ENCODE results near the gene SLC12A9. TPM values are rescaled to one million over a fixed set of nuclear protein-coding genes. Genes with fewer than 3 reads are reported as not detected.

Gene SLC12A9, protein sequence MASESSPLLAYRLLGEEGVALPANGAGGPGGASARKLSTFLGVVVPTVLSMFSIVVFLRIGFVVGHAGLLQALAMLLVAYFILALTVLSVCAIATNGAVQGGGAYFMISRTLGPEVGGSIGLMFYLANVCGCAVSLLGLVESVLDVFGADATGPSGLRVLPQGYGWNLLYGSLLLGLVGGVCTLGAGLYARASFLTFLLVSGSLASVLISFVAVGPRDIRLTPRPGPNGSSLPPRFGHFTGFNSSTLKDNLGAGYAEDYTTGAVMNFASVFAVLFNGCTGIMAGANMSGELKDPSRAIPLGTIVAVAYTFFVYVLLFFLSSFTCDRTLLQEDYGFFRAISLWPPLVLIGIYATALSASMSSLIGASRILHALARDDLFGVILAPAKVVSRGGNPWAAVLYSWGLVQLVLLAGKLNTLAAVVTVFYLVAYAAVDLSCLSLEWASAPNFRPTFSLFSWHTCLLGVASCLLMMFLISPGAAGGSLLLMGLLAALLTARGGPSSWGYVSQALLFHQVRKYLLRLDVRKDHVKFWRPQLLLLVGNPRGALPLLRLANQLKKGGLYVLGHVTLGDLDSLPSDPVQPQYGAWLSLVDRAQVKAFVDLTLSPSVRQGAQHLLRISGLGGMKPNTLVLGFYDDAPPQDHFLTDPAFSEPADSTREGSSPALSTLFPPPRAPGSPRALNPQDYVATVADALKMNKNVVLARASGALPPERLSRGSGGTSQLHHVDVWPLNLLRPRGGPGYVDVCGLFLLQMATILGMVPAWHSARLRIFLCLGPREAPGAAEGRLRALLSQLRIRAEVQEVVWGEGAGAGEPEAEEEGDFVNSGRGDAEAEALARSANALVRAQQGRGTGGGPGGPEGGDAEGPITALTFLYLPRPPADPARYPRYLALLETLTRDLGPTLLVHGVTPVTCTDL
- 25.2 and 27.7 TPM in 2 replicates for total RNA-seq
- long read RNA-seq: 0 reads

DNA sequence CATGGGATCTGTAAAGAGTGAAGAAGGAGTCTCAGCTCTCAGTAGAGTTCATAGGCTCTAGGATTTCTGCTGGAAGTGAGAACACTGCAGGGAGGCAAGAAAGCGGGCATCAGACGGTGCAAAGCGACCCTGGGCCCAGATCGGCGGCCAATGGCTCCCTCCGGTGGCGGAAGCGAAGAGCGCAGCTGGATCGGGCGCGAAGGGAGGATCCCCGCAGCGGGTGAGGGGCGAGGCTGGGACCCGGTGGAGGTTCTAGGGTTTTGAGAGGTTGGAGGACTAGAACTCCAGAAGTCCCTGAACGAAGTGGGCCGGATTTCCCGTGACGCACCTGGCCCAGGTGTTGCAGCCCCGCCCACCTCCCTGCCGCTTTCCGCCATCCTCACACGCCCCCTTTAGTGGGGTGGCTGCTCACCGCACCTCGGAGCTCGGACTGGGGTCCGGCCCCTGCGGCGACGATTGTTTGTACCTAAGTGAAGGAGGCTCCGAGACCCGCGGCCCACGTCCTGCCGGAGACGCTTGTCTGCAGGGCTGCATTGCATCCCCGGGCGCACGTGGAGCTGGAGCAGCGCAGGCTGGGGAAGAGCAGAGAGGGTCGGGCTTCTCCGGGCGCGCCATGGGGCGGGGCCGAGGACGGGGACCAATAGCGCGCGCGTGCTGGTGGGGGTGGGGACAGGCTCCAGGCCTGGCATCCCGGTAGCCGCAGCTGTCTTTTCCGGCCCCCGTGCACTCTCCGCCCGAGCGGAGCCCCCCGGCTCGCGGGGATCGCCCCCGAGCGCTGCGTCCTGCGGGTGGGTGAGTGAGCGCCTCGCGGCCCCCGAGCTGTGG lies at the start of gene SLC12A9:
SLC12A9 (plus strand) TSS at position 666 of the 825 bp plus-strand sequence. CDS start 1,485 bp downstream, outside the sequence.
- peak within 1 kb of the TSS; percentile 80 for H3K4me3 Mint-ChIP-seq
- no peak within 1 kb of the TSS for H3K27ac Mint-ChIP-seq (ENCODE audit: unreplicated experiment)
- peaks cover 4% of the 10 kb centered on the region for H3K4me1 Mint-ChIP-seq
- H3K9me3 Mint-ChIP-seq: no peaks in the 10 kb centered on the region
- no peaks in the 10 kb centered on the region for H3K36me3 Mint-ChIP-seq (ENCODE audit: low read depth)
- peak; percentile 93 for DNase-seq (ENCODE audit: low read depth, low spot score)
- no peaks in the 10 kb centered on the region for H3K27me3 Mint-ChIP-seq (ENCODE audit: low read depth)
- TF ChIP-seq, protein P1, sequence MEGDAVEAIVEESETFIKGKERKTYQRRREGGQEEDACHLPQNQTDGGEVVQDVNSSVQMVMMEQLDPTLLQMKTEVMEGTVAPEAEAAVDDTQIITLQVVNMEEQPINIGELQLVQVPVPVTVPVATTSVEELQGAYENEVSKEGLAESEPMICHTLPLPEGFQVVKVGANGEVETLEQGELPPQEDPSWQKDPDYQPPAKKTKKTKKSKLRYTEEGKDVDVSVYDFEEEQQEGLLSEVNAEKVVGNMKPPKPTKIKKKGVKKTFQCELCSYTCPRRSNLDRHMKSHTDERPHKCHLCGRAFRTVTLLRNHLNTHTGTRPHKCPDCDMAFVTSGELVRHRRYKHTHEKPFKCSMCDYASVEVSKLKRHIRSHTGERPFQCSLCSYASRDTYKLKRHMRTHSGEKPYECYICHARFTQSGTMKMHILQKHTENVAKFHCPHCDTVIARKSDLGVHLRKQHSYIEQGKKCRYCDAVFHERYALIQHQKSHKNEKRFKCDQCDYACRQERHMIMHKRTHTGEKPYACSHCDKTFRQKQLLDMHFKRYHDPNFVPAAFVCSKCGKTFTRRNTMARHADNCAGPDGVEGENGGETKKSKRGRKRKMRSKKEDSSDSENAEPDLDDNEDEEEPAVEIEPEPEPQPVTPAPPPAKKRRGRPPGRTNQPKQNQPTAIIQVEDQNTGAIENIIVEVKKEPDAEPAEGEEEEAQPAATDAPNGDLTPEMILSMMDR (conservative IDR thresholded peaks at IDR 0.05): peak; percentile 99

DNA sequence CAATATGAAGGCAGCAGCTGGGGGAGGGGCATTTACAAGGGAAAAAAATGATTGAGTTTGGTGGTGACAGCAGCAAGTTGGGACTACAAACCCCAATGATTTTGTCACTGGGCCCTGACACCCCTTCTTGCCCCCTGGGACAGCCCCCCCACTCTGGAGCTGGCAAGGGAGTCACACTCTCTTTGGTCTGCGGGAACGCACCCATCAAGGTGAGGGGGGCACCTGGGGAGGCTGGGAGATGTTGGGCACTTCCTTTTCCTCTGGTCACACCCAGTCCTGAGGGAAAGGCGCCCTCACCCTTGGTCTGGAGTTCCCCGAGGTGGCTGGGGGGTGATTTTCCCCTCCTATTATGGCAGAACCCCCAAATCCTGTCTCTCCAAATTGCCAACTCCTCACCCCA lies 49.6 kb upstream of the SLC12A9 start:
- Mint-ChIP-seq H3K36me3 (ENCODE audit: low read depth) (peaks cover 21% of the 10 kb centered on the region), H3K4me1 (peaks cover 25% of the 10 kb centered on the region), H3K27ac (ENCODE audit: unreplicated experiment) (no peak overlapping the region), H3K27me3 (ENCODE audit: low read depth) (peaks cover 9% of the 10 kb centered on the region), H3K4me3 (peak overlapping the region; percentile 1), H3K9me3 (no peaks in the 10 kb centered on the region)
- TF ChIP-seq, protein P1 (conservative IDR thresholded peaks at IDR 0.05): no peak
- DNase-seq (ENCODE audit: low read depth, low spot score): no peak

DNA sequence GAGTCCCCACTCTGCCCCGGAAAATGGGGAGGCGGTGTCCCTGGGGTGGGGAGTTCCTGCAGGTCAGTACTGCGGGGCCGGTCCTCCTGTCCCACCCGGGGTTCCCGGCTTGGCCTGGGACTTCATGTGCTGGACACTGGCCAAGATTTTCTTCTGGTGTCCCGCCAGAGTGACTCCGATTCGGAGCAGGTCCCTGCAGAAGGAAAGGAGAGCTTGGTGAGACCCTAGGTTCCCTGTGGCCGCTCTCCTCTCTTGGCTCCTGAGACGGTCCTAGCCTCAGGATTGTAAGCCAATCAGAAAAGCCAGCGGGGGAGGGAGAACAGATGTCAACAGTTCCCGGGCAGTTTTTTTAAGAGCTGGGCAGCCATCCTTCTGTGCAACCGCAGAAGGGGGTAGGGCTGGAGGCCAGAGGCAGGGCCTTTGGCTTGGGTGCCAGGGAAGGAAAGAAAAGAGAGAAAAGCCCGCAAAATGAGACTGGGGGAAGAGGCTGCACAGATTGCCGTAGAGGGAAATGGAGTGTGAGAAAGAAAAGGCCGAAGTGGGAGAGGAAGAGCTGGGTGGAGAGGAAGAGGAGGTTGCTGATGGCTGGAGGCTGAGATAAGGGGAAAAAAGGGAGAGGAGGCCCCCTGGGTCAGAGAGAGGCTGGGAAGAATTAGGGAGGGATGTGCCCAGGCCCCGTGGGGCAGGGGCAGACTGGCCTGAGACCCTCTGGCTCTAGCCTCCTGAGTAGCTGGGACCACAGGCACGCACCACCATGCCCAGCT lies 48.9 kb upstream of the SLC12A9 start:
- H3K36me3 Mint-ChIP-seq (ENCODE audit: low read depth): peaks cover 23% of the 10 kb centered on the region
- peaks cover 25% of the 10 kb centered on the region for H3K4me1 Mint-ChIP-seq
- H3K4me3 Mint-ChIP-seq: peak overlapping the region; percentile 39
- peak; percentile 50 for DNase-seq (ENCODE audit: low read depth, low spot score)
- TF ChIP-seq, protein P1 (conservative IDR thresholded peaks at IDR 0.05): no peak
- H3K27me3 Mint-ChIP-seq (ENCODE audit: low read depth): peaks cover 4% of the 10 kb centered on the region
- no peaks in the 10 kb centered on the region for H3K9me3 Mint-ChIP-seq
- H3K27ac Mint-ChIP-seq (ENCODE audit: unreplicated experiment): peak overlapping the region; percentile 89

DNA sequence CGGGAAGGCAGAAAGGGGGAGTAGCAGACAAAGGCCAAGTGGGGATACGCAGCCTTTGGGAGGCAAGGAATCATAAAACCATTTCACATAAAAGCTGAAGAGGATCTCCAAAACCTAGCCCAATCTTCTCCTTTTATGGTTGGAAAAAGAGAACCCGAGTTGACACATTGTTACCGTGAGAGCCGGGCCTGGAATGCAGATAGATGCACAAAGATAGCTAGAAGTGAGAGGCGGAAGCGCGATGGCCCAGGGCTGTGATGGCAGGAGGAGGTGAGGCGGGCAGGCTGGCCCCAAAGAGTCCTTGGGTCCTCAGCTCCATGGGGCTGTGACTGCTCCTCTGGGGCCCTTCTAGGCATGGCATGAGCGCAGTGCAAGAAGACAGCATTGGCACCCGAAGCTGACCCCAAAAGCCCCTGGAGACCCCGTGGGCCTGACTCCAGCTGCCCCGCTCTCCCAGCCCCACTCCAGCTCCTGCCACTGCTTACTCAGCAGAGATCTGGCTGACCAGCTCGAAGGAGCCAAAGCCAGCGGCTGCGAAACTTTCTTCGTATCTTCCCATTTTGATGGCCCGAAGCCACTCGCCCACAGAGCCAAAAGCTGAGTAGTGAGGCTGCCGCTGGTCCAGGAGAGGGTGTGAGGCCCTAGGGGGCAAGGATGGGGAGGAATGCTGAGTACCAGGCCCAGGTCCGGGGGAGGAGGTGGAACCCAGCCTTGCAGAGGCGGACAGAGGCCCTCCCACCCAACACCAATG lies 47.7 kb upstream of the SLC12A9 start:
- no peak overlapping the region for H3K27ac Mint-ChIP-seq (ENCODE audit: unreplicated experiment)
- H3K4me1 Mint-ChIP-seq: peaks cover 25% of the 10 kb centered on the region
- TF ChIP-seq, protein P1 (conservative IDR thresholded peaks at IDR 0.05): no peak
- no peak for DNase-seq (ENCODE audit: low read depth, low spot score)
- peaks cover 26% of the 10 kb centered on the region for H3K36me3 Mint-ChIP-seq (ENCODE audit: low read depth)
- H3K9me3 Mint-ChIP-seq: no peaks in the 10 kb centered on the region
- H3K4me3 Mint-ChIP-seq: no peak overlapping the region
- H3K27me3 Mint-ChIP-seq (ENCODE audit: low read depth): no peaks in the 10 kb centered on the region

Data from neural crest cell (in vitro differentiated cells).